Ramos (cell line): Measurements from ENCODE around the gene LRRN2.

Experiments
- in situ Hi-C: fragments of 300-500 bp; cut with MboI; formaldehyde crosslinking; loops from one replicate; pipeline ENCODE4 v1.14.3; 2022; ENCODE audit warnings: low sequenced_read_pairs; ENCODE audit not compliant: unreplicated experiment

Gene LRRN2

DNA sequence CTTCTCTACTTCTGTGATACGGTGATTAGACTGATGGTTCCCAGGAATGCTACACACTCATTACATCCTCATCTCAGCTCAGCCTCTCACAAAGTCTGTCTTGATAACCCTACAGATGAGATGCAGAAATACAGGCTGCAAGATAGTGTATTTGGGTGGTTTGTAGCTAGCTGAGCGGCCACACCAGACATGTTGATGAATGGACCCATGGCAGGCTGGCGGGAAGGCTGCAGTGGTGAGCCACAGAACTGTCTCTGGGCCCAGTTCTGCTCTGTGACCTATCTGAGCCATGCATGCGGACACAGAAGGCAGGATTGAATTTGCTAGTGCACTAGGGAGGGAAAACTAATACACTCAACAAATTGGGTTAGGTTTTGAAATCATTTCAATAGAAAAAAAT, 71.9 kb downstream of the LRRN2 start:
- in situ Hi-C loops, result no loop called here

DNA sequence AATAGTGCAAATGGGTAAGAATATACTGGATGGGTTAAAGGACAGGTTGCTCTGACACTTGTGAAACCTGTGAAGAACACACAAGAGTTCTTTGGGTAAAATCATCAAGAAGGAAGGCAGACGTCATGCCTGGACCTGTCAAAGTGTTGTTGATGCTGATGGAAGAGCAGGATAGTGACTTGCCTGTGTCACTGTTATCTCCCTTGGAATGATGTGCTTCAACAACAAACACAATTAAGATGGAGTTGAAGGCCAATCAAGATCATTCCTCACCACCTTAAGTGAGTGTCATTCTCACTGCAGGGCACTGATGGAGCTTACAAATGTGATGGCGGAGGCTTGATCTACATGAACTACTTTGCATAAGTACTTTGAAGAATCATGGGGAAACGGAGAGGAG, 73.2 kb downstream of the LRRN2 start:
- in situ Hi-C loops, result no loop called here

- in situ Hi-C loops, result no loop called here
These were observed 74.5 kb downstream of the LRRN2 start for GRCh38 chr1:204611036-204611435.

GRCh38 chr1:204607910-204608309, 77.6 kb downstream of the LRRN2 start:
- in situ Hi-C loops, result no loop called here

DNA sequence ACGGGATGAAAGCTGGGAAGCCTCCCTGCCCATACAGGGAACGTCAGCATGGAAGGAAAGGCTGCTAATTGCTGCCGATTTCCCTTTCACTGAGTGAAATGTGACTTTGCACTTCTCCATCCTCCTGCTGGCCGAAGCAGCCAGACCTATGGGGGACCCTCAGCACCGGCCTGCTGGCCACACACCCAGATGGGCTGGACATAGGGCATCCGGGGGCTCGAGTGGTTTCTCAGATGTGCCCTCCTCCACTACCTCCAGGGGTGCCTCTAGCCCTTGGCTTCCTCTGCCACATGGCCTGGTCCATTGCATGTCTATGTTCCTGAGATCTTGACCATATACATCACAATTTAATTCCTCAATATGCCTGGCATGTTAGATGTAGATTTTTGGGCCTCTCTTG, 79.7 kb downstream of the LRRN2 start:
- in situ Hi-C loops, result no loop called here

GRCh38 chr1:204602871-204603542, 82.5 kb downstream of the LRRN2 start:
- in situ Hi-C loops, result no loop called here

- in situ Hi-C loops, result no loop called here
These were observed 83.4 kb downstream of the LRRN2 start for GRCh38 chr1:204602111-204602579.

DNA sequence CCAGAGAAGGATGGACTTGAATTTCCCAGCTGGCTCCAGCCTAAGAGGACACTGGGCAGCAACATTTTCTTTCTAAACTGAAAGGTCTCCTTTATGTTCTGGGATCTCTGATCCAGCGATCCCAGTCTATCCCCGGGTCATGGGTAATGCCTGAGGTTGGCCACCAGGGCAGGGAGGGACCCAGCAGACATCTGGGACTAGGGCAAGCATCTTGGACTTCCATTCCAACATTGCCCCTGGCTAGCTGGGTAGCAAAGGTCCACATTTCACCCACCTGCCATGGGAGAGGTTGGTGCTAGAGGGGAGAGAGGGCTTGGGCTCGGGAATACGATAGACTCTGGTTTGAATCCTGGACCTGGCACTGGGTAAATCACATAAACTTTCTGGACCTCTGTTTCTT, 84.6 kb downstream of the LRRN2 start:
- in situ Hi-C loops, result no loop called here

- in situ Hi-C loops, result no loop called here
These were observed 85.3 kb downstream of the LRRN2 start for GRCh38 chr1:204600203-204600602.

DNA sequence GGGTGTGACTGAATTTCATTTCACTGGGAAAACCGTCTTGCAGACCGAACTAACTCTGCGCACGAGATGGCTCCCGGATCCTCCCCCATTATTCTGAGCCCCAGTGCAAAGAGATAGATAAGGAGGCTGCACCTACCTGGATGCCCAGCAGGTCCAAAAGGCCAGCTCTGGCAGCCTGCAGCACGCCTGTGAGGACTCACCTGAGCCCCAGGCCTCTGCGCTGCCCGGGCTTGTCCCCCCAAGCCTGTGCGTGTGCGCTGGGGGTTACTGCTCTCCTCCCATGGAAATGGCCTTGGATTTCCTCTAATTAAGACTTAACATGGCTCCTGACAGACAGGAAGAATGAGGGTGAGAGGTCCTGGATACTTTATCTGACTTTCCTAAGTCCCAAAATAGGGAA, 85.9 kb downstream of the LRRN2 start:
- in situ Hi-C loops, result no loop called here

DNA sequence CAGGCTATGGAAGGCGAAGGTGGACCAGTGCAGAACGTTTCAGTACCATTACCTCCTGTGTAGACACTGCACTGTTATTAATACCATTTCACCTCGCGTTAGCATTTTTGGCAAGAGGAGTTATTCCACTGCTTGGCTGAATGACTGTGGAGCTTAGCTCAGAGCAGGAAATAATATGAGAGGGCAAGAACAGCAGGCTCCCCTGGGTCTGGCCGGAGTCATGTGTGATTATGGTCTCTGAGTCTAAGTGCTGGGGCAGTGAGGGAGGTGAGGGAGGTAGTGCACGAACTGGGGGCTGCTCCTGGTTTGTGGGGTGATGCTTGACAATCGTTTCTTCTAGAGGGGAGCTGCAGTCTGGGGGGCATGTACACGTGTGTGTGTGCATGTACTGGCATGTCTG, 86.4 kb downstream of the LRRN2 start:
- in situ Hi-C loops, result no loop called here

GRCh38 chr1:204598319-204598969, 87.1 kb downstream of the LRRN2 start:
- in situ Hi-C loops, result no loop called here

- in situ Hi-C loops, result no loop called here
These were observed 93.1 kb downstream of the LRRN2 start for GRCh38 chr1:204592246-204592948.

DNA sequence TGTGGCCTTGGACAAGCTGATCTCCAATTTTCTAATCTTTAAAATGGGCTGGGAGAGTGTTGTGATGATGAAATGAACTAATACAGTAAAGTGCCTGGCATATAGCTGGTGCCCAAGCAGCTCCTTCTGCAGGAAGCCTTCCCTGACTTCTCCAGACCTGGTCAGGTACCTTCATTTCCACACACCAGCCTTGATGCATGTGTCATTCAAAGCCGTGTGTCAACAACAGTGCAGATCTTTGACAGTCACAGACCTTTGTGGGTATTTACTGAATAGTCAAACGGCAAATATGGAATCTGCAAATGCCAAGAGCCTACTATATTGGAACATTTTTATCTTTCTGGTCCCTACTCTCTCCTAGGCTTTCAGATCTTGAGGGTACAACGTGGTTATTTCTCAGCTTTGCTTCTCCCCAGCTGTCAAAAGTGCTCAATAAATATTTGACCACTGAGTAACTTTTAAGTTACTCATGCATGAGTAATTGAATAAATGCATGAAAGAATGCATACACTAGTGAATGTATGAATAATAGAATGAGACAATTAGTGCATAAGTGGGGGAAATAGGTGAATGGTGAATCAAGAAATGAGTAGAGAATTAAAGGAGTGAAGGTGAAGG, 94.0 kb downstream of the LRRN2 start:
- in situ Hi-C loops, result no loop called here

- in situ Hi-C loops, result no loop called here
These were observed 96.0 kb downstream of the LRRN2 start for GRCh38 chr1:204589409-204590038.

DNA sequence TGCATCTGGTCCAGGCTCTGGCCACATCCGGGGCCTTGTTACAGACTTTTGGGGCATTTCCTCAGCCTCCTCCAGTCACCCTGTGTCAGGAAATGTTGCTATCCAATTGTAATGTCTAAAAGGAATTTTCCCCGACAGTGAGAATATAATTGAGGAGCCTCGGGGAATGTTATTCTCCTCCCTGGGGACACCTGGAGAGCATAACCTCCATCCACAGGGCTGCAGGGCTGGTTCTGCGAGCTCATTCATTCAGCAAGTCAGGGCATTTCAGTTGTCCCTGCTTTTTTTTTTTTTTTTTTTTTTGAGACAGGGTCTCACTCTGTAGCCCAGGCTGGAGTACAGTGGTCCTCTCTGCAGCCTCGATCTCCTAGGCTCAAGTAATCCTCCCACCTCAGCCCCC, 96.7 kb downstream of the LRRN2 start:
- in situ Hi-C loops, result no loop called here

DNA sequence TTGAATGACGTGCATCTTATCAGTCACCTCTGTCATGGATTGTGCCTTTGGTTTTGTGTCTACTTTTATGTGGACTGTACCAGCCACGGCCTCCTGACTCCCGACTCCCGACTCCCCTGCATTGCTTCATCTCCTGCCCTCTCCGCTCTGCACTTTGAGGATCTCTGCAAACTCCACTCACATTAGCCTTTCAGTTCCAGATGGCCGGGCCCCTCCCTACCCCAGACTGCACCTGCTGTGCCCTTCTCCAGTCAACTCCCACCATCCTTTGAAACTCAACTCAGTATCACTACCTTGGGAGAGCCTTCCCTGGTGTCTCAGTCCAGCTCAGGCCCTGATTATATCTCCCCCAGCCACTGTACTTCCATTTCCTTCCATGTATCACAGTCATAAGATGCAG, 97.9 kb downstream of the LRRN2 start:
- in situ Hi-C loops, result no loop called here

DNA sequence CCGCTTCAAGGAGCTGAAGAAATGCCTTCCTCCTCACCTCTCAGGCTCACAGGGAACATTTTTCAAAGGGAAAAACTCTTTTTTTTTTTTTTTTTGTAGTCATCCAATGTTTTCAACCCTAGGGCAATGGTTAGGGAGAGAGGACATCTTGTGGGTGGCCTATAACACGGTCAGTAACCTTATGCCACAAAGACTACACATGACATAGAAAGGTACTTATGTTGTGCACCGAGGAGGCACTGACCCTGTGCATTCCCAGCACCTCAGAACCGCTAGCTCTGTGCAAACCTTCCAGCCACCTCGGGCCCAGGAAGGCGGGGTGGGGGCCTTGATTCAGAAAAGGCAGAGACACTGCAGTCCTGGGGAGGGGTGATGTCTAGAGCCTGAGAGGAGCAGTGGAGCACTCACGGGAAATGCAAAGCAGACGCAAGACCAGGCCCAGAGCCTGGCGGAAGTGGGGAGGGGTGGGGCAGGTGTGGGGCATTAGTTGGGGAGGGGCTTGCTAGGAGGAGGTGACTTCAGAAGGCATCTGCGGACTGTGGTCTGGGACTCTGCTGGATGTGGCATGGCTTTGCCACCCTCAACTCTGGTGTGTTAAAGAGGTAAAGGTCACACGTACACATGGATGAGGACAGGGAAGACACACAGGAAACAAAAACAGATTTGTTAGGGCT, 100.7 kb downstream of the LRRN2 start:
- in situ Hi-C loops, result no loop called here

DNA sequence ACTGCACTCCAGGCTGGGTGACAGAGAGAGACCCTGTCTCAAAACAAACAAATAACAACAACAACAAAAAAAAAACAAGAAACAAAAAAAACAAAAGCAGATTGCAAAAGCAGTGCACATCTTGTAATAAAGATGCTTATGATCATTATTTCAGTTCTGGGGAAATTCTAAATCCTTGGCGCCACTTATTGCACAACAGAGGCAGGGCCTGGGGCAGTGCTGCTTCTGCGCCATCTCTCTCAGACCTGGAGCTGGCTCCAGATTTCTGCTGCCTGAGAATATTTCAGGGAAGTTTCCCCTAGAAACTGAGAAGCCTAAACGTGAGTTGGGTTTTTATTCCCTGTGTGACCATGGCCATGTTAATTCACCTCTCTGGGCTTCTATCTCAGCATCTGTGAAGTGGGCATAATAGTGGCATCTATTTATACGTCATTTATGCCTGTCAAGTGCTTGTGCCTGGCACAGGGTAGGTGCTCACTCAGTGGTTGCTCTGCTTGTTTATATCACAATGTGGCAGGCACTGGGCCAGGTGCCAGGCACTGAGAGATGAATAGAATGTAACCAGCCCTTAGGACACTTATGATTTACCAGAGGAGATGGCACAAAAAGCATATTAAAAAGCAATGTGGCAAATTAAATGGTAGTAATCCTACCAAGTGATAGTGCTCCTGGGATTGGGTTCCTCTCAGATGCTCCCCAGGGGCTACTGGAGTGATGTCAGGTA, 101.5 kb downstream of the LRRN2 start:
- in situ Hi-C loops, result no loop called here
